DMS 273 (cell line): ENCODE measurements around the gene SYT9.
"Not testable (repeated sequence)": the region's sequence is repeated elsewhere in the genome, so short reads cannot be mapped to it uniquely, and the experiment has no call there.

Source experiments
- DNase-seq: peaks from one replicate; lab custom pipeline; 2025; ENCODE audit not compliant: unreplicated experiment; lab: John Stamatoyannopoulos, UW

Gene SYT9

DNA sequence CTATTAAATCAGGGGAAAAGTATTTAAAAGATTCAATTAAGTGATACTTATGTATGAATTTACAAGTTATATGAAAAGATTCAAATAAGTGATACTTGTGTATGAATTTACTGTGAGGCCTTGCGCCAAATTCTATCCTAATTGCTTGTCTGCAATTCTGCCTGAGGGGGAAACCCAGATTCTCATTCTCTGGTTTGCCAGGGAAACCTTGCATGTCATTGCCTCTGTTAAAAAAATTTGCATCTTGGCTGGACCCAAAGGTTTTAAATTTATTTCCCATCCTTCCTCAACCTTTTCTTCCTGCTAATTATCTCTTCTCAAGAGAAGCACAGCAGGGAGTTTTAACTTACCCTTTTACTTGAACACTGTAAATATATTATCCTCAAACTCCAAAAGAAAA lies 247.4 kb downstream of the SYT9 start:
- DNase-seq: no peak

DNA sequence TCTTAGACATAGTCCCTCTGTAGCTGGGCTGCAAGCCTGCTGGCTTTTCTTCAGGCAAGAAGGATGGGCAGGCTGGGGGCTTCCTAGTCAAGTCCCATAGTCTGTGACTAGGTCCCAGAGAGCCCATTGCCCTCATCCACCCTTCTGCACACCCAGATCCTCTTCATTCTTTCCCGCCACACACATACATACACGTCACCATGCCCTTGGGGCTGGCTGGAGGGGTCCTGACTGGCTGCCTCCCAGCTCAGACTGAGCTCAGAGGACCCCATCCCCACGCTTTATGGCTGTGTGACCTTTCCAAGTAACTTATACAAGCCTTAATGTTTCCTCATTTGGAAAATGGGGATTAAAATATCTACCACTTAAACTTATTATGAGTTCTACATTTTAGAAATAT lies 248.5 kb downstream of the SYT9 start:
- no peak for DNase-seq

DNA sequence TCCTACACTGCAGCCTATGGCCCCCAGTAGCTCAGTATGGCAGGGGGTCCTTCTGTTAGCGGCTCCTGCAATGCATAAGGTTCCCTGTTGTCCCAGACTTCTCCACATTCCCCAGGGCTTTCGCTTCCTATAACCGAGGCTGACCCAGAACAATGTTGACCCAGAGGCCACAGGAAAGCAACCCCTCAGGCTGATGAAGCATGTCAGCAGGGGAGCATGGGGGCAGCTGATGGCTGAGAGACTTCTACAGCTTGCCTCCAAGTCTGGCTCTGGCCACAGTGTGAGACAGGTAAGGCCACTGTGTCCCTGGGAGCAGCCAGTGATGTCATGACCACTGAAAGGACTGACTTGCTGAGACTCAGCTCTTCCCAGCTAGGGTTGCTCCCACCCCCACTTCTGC lies 249.5 kb downstream of the SYT9 start:
- no peak for DNase-seq

DNA sequence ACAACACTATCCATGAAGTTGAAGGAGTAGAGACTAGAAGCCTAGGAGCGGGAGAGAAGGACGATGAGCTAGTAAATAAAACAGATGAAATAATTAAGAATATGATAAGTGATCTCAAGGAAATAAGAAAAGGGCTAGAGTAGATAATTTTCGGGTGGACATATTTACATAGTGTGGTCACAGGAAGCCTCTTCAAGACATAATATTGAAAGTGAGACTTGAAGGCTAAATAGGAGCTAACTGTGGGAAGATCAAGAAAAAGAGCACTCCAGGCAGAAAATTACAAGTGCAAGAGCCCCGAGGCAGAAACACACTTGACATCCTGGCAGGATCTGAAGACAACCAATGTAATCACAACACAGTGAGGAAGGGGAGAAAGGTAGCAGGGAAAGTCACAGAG lies 250.2 kb downstream of the SYT9 start:
- DNase-seq: no peak

DNA sequence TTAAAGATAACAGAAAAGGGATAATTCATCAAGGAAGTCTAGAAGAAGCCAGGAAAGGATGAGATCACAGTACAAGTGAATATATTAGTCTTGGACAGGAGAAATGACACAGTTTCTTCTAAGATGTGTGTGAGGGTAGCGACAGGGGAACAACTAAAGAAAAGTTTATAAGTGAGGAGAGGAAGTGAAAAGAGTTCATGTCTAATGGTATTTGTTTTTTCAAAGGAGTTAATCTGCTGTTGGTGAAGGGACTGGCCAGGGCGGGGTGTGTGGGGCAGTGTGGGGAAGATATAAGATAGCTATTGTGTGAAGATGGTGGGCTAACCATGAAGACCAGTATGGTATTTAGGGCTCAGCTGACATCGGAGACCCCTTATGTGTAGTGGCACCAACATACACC lies 254.5 kb downstream of the SYT9 start:
- DNase-seq: no peak

DNA sequence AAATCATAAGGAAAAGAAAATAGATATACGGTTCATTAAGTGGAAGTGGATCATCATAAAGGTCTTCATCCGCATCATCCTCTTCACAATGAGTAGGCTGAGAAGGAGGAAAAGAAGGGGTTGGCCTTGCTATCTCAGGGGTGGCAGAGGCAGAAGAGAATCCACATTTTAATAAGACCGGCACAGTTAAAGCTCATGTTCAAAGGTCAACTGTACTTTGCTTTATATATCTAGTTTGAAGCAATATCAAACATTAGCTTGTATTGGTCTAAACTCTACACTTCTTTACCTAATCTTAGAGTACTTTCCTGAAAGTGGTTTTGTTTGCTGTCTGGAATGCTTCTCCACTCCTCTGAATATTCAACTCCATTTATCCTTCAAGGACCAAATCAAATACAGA lies 256.4 kb downstream of the SYT9 start:
- no peak for DNase-seq

DNA sequence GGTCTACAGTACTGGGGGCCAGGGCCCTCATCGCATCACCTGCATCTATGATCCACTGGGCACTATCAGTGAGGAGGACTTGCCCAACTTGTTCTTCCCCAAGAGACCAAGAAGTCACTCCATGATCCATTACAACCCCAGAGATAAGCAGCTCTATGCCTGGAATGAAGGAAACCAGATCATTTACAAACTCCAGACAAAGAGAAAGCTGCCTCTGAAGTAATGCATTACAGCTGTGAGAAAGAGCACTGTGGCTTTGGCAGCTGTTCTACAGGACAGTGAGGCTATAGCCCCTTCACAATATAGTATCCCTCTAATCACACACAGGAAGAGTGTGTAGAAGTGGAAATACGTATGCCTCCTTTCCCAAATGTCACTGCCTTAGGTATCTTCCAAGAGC lies 258.3 kb downstream of the SYT9 start:
- no peak for DNase-seq

DNA sequence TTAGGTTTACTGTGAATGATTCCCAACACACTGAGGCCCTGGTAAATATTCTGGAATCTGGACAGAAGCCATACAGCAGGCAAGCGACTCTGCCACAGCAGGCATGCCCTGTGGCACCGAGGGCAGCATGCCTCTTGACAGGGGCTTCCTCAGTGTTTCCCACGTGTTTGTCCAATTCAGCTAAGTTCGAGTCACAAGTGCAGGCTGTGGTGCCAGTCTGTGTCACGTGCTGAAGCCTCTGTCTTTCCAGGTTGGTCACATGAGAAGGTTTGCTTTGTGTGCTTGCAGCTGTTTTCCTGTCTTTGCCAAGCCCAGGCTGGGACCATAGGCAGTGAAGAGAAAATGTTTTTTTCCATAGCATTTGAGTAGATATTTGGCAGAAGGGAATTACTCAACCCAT lies 259.7 kb downstream of the SYT9 start:
- DNase-seq: no peak

DNA sequence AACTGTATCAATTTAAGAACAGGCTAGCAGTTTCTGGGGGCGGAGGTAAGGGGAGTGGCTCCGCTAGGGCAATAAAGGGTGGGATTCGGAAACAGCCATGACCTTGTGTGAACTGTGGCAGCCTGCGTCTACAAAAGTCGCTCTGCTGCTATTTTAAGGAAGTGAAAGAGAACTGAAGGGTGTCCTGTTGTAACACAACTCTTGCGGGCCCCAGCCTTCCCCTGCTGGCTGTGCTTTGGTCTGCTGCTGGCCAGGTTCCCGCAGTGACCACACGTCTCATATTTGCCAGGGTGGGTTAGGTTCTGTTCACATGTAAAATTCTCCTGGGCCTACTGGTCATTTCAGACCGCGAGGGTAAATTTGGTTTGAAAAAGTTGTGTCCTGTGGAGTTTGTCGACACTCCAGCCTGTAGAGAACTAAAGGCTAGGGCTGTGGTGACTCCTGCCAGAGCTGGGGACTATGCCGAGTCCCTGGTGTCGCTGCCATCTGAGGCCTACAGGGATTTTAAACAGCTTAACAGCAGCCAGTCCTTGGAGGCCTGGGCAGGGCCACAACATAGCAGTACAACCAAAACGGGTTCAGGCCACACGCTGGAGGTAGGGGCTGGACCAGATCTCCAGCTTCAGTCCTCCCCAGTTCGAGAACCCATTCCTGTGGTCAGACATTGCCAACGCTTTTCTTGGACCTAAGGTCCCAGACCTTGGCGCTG lies 261.0 kb downstream of the SYT9 start:
- DNase-seq: no peak

DNA sequence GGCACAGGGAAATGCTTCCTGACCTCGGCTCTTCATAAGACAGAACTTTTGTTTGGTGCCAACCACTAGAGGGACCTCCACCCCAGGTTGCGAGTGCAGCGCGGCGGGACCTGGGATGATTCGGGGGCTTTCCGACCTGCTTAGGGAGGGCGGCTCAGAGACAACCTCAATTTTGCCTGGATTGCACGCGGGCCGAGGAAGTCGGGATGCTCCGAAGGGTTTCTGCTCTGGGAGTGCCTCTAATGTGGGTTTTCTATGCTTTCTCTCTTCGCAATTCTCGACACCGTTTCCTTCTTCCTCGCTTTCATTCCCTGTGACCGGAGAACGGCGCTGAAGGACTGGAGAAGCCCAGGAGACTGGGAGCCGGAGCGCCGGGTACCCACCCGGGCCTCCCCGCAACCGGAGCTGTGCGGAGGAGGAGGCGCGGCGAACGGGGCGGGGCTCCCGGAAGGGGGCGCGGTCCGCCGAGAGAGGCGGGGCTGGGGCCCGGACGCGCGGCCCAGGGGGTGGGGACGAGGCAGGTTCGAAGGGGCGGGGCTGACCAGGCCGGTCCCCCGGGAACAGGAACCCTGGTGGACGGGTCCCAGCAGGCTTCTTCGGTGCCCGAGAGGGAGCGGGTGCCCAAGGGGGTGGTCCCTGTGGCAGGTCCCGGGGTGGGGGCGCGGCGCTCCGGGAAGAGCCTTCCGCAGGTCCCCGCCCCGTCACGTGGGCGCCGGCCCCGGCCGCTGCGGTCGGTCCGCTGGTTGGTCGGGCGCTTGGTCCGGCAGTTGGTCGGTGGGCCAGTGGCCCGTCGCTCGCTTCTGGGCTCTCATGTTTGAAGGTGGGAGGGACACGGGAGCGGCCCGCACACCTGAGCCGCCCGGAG lies 261.8 kb downstream of the SYT9 start, which contains the start of gene PPFIBP2:
PPFIBP2 (plus strand) TSS at position 766 of the 865 bp plus-strand sequence. CDS start 35,477 bp downstream, outside the sequence.
- peak; percentile 69 for DNase-seq

DNA sequence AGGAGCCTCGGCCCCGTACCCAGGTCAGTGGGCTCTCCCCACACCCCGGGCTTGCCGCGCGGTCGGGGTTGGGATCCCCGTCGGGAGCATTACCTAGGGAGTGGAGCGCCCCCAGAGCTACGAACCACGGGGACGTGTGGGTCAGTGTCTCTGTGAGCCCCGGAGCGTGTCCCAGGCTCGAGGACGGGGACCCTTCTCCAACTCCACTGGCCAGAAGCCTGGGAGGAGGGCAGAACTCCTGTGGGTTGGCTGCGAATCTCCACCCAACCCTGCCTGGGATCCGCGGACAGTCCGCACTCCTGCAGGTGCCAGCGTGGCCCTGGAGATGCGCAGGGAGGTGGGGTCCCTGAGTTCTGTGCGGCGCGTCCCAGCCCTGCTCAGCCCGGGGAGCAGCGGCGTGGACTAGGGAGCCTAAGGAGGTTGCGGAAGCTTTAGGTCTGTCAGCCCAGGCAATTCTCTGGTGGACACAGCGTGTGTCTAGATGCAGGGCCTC lies 262.4 kb downstream of the SYT9 start:
- DNase-seq: peak; percentile 2

DNA sequence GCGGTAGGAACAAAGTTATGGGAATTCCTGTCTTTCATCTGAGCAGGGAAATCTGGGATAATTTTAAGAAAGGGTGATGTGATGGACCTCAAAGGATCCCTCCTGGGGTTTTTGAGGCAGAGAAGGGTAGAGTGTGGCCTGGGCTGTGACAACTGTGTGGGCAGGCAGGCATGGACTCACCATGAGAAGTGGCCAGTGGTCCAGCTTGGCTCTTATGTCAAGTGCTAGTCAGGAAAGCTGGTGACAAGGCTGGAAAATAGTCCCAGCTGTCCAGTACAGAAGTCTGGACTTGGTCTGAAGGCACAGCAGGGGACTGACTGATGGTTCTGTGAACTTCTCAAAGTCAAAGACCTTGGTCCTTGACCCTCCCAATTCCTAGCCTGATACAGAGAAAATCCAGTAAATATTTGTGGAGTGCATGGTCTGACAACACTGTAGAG lies 263.8 kb downstream of the SYT9 start:
- DNase-seq: no peak

DNA sequence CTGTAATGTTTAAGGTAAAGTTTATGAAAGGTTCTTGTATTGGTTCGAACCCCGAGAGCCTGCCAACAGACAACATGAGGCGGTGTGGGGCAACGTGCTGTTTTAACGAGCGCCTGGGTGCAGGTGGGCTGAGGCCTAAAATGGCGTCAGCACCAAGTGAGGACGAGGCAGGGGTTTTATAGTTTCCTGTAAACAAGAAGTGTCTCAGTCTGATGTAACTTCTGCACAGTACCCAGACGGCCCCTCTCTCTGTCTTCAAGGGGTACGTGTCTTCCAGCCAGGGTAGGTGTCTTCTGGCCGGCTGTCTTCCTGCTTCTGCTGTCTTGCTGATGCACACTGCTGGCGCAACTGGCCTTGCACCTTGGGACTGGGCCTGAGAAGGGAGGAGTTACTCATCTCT lies 264.8 kb downstream of the SYT9 start:
- no peak for DNase-seq

DNA sequence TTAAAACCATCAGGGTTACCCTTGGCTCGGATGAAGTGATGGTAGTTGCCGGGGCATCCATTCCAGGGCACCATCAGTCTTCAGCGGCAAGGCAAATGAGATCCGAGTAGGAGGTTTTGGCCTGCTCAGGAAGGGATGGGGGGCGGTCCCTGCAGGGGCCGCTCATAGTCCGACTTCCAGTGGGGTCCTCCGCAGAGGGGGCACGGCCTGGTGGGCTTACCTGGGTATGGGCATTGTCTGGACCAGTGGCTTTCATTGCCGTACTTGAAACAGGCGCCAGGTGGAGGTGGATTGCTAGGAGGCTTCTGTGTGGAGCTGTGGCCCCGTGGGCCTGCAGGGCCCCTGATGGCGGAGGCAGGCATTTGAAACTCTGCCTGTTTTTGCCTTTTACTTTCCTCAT lies 266.0 kb downstream of the SYT9 start:
- DNase-seq: not testable (repeated sequence)
